HepG2 (cell line): Measurements from ENCODE around the gene TMEM97. TPM values are rescaled to one million over a fixed set of nuclear protein-coding genes. Genes with fewer than 3 reads are reported as not detected.

ENCODE experiments used
- ATAC-seq: fragments of 200-7000 bp; cut with Tn5 transposase; 3 replicates; pipeline ENCODE4 v1.9.1; 2020; ENCODE audit warnings: mild to moderate bottlenecking, moderate library complexity
- BruUV-seq: library from RNA; stranded (reverse); fragments of 400-500 nt; replicated peaks from 2 replicates; lab custom pipeline; 2021; lab: Mats Ljungman, UMichigan
- CTCF ChIA-PET: fragments of 300-600 bp; formaldehyde crosslinking; extraction: SDS; loops from one replicate; lab custom pipeline; 2021; ENCODE audit warnings: low total read pairs, inconsistent platforms, low intra/inter-chr PET ratio; lab: Yijun Ruan, JAX
- POLR2A ChIA-PET: fragments of 350-600 bp; sonication (Branson Sonifier 250); formaldehyde crosslinking; loops from one replicate; lab custom pipeline; 2020; ENCODE audit warnings: antibody characterized with exemption, inconsistent platforms; lab: Yijun Ruan, JAX
- DNase-seq: peaks from one replicate; pipeline ENCODE4 v3.0.0-alpha.2; 2015; ENCODE audit warnings: low spot score
- FAIRE-seq: peaks from 3 replicates; lab custom pipeline; 2011; peaks lifted over from hg19 to GRCh38; lab: Jason Lieb, UNC
- H2AFZ ChIP-seq: one replicate; pipeline ENCODE4 v1.6.1; 2011; ENCODE audit warnings: low read length, inconsistent platforms
- H3K27ac ChIP-seq: fragments of 300-600 bp; 3 replicates; pipeline ENCODE4 v1.8.0; 2011; ENCODE audit warnings: mixed run types, mild to moderate bottlenecking, mixed read lengths, low read length, inconsistent platforms; ENCODE audit not compliant: insufficient read depth; ENCODE audit errors: extremely low read length
- H3K27me3 ChIP-seq, 2 experiments: fragments of 200-600 bp in 1 of 2; 2 replicates in 1 of 2; 3 replicates in 1 of 2; pipeline versions ENCODE4 v1.6.0 to v1.8.0; 2011; ENCODE audit warnings: low read length in 2 of 2, mild to moderate bottlenecking in 2 of 2, moderate library complexity in 2 of 2, inconsistent platforms in 1 of 2; ENCODE audit not compliant: insufficient read depth in 2 of 2, control insufficient read depth in 1 of 2
- H3K36me3 ChIP-seq, 2 experiments: fragments of 200-600 bp in 1 of 2; replicated peaks in 1 of 2; 2 replicates in 1 of 2; 3 replicates in 1 of 2; pipeline versions ENCODE4 v1.5.1 to v1.8.0; 2011; ENCODE audit warnings: low read length in 2 of 2, inconsistent platforms in 1 of 2; ENCODE audit not compliant: insufficient read depth in 2 of 2, control insufficient read depth in 1 of 2
- H3K4me1 ChIP-seq: 2 replicates; pipeline ENCODE4 v1.5.1; 2012; ENCODE audit warnings: low read length, inconsistent platforms; ENCODE audit not compliant: insufficient read depth
- H3K4me2 ChIP-seq: 2 replicates; pipeline ENCODE4 v1.6.0; 2011; ENCODE audit warnings: low read depth, low read length, inconsistent platforms
- H3K4me3 ChIP-seq, 3 experiments: fragments of 200-600 bp in 1 of 3; sonication (generic), shearing (Covaris generic) in 1 of 3; replicated peaks in 1 of 3; 2 replicates each; pipeline ENCODE4 v1.5.1; 2011 to 2016; ENCODE audit warnings: low read length in 3 of 3, inconsistent platforms in 2 of 3, low read depth in 2 of 3, mild to moderate bottlenecking in 2 of 3, control low read depth in 1 of 3, mixed read lengths in 1 of 3; ENCODE audit not compliant: insufficient read depth in 1 of 3
- H3K79me2 ChIP-seq: one replicate; pipeline ENCODE4 v1.6.1; 2011; ENCODE audit warnings: low read length, inconsistent platforms; ENCODE audit not compliant: insufficient read depth
- H3K9ac ChIP-seq: 2 replicates; pipeline ENCODE4 v1.6.0; 2011; ENCODE audit warnings: mild to moderate bottlenecking, low read depth, low read length, inconsistent platforms; ENCODE audit not compliant: insufficient read depth
- H3K9me3 ChIP-seq: 2 replicates; pipeline ENCODE4 v1.5.1; 2012; ENCODE audit warnings: mild to moderate bottlenecking, low read length
- H4K20me1 ChIP-seq: 2 replicates; pipeline ENCODE4 v1.6.0; 2011; ENCODE audit warnings: inconsistent platforms, mild to moderate bottlenecking, low read length, moderate library complexity; ENCODE audit not compliant: insufficient read depth
- JUND ChIP-seq: sonication (generic); formaldehyde crosslinking; IDR thresholded peaks from 2 replicates; pipeline ENCODE4 v1.8.0; 2022; ENCODE audit warnings: mild to moderate bottlenecking, missing genetic modification reagents
- PCBP2 ChIP-seq: fragments of 200-400 bp; formaldehyde crosslinking; optimal IDR thresholded peaks from 2 replicates; pipeline ENCODE3; 2018; ENCODE audit warnings: low read length, low read depth; ENCODE audit not compliant: poor library complexity, severe bottlenecking
- ZNF121 ChIP-seq: sonication (generic); formaldehyde crosslinking; IDR thresholded peaks from 2 replicates; pipeline ENCODE4 v1.5.0; 2020; ENCODE audit warnings: mild to moderate bottlenecking, missing genetic modification reagents
- ZNF260 ChIP-seq: sonication (generic); formaldehyde crosslinking; IDR thresholded peaks from 2 replicates; pipeline ENCODE4 v1.4.0; 2020; ENCODE audit warnings: missing genetic modification reagents, low read depth, mild to moderate bottlenecking, borderline replicate concordance
- ZNF770 ChIP-seq: sonication (generic); formaldehyde crosslinking; IDR thresholded peaks from 2 replicates; pipeline ENCODE4 v1.5.0; 2020; ENCODE audit warnings: mild to moderate bottlenecking, missing genetic modification reagents
- WGBS: methylation state at CpG from one replicate; pipeline ENCODE4 v1.1.6; 2017; ENCODE audit warnings: low lambda C conversion rate; 5-methylcytosine and 5-hydroxymethylcytosine counted together
- in situ Hi-C: cut with HindIII; loops from 2 replicates; pipeline ENCODE4 v1.10.0; 2017; ENCODE audit warnings: low pct_unique_long_range_greater_than_20kb; ENCODE audit not compliant: extremely low pct_ligation_motif_present
- intact Hi-C: fragments of 100-400 bp; cut with micrococcal nuclease; formaldehyde crosslinking; loops from one replicate; pipeline ENCODE4 v1.10.0; 2022; ENCODE audit not compliant: unreplicated experiment
- polyA plus RNA-seq, 8 experiments: library from polyadenylated mRNA; depleted of rRNA in 3 of 8; stranded (reverse) in 7 of 8; unstranded in 1 of 8; fragments of >200 nt; fragmentation: Illumina TruSeq in 4 of 8; extraction: Trizol in 4 of 8; gene quantifications; 2 replicates each; pipeline versions ENCODE4 v1.2.1 to v1.2.3, GENCODE V29; 2011 to 2016; ENCODE audit warnings: low read depth in 4 of 8, missing spikeins in 1 of 8, mixed read lengths in 1 of 8; ENCODE audit not compliant: insufficient read depth in 1 of 8
- total RNA-seq, 5 experiments: library from RNA; depleted of rRNA; stranded (reverse); fragments of >200 nt; fragmentation: Illumina TruSeq; extraction: Trizol; gene quantifications; 2 replicates each; pipeline ENCODE4 v1.2.3, GENCODE V29; 2016; ENCODE audit warnings: low read depth in 1 of 5
- TF ChIP-seq, protein P1 (sequence below): sonication (generic); formaldehyde crosslinking; IDR thresholded peaks from 2 replicates; pipeline ENCODE4 v1.8.1; 2023; ENCODE audit warnings: mild to moderate bottlenecking, inconsistent platforms, moderate library complexity, missing genetic modification reagents, borderline replicate concordance

Gene TMEM97
- total and polyA plus RNA-seq, 2 of the 13 experiments (the other 11 are each of a cell fraction or from before 2014, with no cell fraction given) = 69.6 to 137 TPM

- TF ChIP-seq, protein P1, sequence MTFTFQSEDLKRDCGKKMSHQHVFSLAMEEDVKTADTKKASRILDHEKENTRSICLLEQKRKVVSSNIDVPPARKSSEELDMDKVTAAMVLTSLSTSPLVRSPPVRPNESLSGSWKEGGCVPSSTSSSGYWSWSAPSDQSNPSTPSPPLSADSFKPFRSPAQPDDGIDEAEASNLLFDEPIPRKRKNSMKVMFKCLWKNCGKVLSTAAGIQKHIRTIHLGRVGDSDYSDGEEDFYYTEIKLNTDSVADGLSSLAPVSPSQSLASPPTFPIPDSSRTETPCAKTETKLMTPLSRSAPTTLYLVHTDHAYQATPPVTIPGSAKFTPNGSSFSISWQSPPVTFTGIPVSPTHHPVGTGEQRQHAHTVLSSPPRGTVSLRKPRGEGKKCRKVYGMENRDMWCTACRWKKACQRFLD = no peak
- TF ChIP-seq ZNF260 (CRISPR knock-in tag) (no peak), PCBP2 (no peak)
Observed at GRCh38 chr17:28295677-28296578, 23.1 kb upstream of the TMEM97 start (continued).

DNA sequence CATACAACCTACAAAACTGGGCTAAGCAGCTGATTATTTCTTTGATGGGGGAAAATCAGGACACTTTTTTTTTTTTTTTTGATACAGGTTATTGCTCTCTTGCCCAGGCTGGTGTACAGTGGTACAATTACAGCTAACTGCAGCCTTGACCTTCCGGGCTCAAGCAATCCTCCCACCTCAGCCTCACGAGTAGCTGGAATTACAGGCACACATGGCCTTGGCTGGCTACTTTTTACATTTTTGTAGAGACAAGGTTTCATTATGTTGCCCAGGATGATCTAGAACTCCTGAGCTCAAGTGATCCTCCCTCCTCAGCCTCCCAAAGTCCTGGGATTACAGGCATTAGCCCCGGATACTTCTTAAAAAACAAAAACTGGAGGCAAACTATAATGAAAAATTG lies 20.6 kb upstream of the TMEM97 start:
- no peaks in the 10 kb centered on the region for H3K9me3 ChIP-seq
- H4K20me1 ChIP-seq = no peaks in the 10 kb centered on the region
- BruUV-seq = no TSS peak
- H2AFZ ChIP-seq = no peak overlapping the region
- H3K9ac ChIP-seq = no peak overlapping the region
- no peak for TF ChIP-seq ZNF121 (CRISPR knock-in tag)
- TF ChIP-seq JUND (CRISPR knock-in tag) = no peak
- peak; percentile 62; the same call in 1 of the 2 replicates for TF ChIP-seq ZNF770 (CRISPR knock-in tag)
- DNase-seq (no peak), ATAC-seq (no peak), FAIRE-seq (no peak)
- in situ Hi-C loops = no loop called here
- H3K36me3 ChIP-seq = no peaks in the 10 kb centered on the region
- H3K79me2 ChIP-seq = no peaks in the 10 kb centered on the region
- intact Hi-C loops = no loop called here
- 17% methylated on average over 3 of the region's 3 CpGs for WGBS
- H3K4me2 ChIP-seq = no peak overlapping the region
- ChIA-PET POLR2A (no interaction called here), CTCF (no interaction called here)
- no peaks in the 10 kb centered on the region for H3K27me3 ChIP-seq
- H3K27ac ChIP-seq = no peak overlapping the region
- 0 out of 2 replicates have a peak, but pooled peaks cover 4% of the 10 kb centered on the region for H3K4me1 ChIP-seq
- no peak overlapping the region for H3K4me3 ChIP-seq
